ENCODE data around the gene MYO1D. TPM values are rescaled to one million over a fixed set of nuclear protein-coding genes. Genes with fewer than 3 reads are reported as not detected.

The MYO1D gene
- polyA plus RNA-seq, 3 donors = 30.5 to 33.4 (median 30.6) TPM

- DNase-seq (ENCODE audit: low read depth in 3 of 3, low spot score in 2 of 3) = no peak
Observed at GRCh38 chr17:32631341-32632096, 245.4 kb downstream of the MYO1D start.

DNA sequence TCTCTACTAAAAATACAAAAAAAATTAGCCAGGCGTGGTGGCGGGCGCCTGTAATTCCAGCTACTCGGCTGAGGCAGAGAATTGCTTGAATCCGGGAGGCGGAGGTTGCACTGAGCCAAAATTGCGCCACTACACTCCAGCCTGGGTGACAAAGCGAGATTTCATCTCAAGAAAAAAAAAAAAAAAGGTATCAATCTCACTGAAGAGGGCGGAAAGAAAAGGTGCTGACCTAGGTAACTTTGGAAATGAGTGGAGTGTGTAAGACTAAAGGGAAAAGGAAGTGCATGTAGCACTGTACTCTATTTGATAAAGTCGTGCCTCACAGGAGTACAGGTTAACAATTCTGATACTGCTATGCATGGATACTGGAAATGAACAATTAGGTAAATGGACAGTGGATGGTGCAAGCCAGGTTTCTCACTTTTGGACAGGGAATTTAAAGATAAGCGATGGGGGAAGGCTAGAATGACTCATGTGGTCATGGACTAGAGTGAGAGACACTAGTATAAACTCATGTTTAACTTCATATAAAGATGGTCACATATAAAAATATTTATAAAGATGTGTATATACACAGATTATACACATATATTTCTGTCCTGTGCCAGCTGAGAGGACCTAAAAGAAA is 247.2 kb downstream of the MYO1D start:
- DNase-seq (ENCODE audit: low read depth in 3 of 3, low spot score in 2 of 3) = no peak

DNA sequence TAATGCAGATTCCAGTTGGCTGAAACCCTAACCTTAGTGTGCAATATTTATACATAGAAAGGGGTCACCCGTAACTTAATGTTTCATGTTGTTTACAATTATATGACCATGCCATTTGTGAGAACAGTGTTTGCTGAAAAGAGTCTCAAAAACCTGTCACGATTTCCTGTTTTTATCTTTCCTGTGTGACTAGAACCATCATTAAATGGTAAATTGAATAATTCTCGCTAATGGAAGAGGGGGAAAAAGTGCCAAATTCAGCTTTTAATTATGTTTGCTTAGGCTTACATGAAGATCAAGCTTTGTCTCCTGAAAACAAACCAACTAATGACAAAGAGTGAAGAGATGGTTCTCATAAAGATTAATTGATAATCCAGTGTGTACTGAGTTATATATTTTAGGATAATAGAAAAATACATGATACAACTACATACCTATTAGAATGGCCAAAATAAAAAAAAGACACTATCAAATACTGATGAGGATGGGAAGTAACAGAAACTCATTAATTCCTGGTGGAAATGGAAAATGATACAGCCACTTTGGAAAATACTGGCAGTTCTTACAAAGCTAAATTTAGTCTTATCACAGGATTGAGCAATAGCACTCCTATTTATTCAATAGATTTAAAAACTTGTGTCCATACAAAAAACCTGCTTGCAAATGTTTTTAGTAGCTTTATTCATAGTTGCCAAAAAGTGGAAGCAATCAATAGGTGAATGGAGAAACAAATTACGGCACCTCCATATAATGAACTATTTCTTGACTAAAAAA is 248.5 kb downstream of the MYO1D start:
- DNase-seq (ENCODE audit: low read depth in 3 of 3, low spot score in 2 of 3) = no peak

- no peak for DNase-seq (ENCODE audit: low read depth in 3 of 3, low spot score in 2 of 3)
Observed at GRCh38 chr17:32627239-32627996, 249.5 kb downstream of the MYO1D start.

DNA sequence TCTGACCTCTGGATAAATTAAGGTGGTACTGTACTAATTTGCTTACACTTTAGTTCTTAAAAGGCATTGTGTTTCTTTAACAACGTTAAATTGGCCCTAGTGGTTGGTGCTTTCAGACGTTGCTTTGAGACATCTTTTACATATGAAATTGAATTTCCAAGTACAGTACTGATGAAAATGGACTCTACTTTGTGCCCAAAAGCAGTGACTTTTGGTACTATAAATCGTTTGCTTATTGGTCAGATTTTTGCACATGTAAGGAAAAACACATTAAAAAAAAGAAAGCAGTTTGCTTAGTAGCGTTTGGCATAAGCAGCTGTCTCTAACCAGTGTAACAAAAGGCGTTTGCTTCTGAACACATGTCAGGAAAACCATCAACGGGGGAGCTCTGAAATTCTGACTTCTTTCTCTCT is 250.5 kb downstream of the MYO1D start:
- DNase-seq (ENCODE audit: low read depth in 3 of 3, low spot score in 2 of 3) = no peak

GRCh38 chr17:32625971-32626370 is 251.0 kb downstream of the MYO1D start:
- no peak for DNase-seq (ENCODE audit: low read depth in 3 of 3, low spot score in 2 of 3)

- no peak for DNase-seq (ENCODE audit: low read depth in 3 of 3, low spot score in 2 of 3)
Observed at GRCh38 chr17:32623196-32623595, 253.7 kb downstream of the MYO1D start.

DNA sequence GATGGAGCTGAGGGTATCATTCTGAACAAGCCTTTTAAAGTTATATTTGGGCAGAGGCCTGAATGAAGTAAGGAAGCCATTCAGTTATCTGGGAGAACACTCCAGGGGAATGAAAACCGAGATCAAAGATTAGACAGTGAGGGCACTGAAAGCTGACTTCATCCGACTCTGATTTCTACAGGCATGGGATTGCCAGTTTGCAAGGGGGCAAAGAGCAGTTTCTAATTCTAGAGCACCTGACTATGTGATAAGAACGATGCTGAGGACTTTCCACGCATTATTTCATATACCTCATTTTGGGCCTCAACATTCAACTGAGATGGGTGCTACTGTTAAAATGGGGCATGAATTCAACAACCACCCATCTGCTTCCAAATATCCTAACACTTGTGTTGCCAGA is 254.4 kb downstream of the MYO1D start:
- DNase-seq (ENCODE audit: low read depth in 3 of 3, low spot score in 2 of 3) = no peak

DNA sequence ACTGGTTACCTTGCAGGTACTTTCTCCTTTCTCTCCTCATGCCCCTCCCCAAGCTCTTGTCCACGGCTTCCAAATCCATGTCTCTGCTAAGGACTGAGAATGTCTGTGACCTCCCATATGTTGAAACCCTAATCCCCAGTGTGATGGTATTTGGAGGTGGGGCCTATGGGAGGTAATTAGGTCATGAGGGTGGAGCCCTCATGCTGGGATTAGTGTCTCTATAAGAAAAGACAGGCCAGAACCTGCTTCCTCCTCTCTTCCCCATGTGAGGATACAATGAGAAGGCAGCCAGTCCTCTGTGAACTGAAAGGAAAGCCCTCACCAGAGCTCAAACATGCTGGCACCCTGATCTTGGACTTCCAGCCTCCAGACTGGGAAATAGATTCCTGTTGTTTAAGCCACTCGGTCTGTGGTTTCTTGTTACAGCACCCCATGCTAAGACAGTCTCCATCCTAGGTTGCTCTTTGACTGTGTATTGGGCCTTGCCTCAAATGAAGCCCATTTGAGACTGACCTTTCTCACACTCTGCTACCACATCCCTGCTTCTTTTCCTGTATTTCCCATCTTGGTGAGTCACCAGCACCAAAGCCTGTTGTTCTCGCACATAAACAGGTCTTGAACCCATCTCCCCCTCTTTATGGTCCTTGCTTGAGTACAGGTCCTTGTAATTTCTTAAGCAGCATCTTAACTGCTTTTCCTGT is 255.2 kb downstream of the MYO1D start:
- no peak for DNase-seq (ENCODE audit: low read depth in 3 of 3, low spot score in 2 of 3)

- no peak for DNase-seq (ENCODE audit: low read depth in 3 of 3, low spot score in 2 of 3)
Observed at GRCh38 chr17:32615326-32615725, 261.6 kb downstream of the MYO1D start.

- DNase-seq (ENCODE audit: low read depth in 3 of 3, low spot score in 2 of 3) = no peak
Observed at GRCh38 chr17:32610943-32611342, 266.0 kb downstream of the MYO1D start.

GRCh38 chr17:32609884-32610650 is 266.9 kb downstream of the MYO1D start:
- DNase-seq (ENCODE audit: low read depth in 3 of 3, low spot score in 2 of 3) = no peak

- no peak for DNase-seq (ENCODE audit: low read depth in 3 of 3, low spot score in 2 of 3)
Observed at GRCh38 chr17:32609085-32609484, 267.8 kb downstream of the MYO1D start.

DNA sequence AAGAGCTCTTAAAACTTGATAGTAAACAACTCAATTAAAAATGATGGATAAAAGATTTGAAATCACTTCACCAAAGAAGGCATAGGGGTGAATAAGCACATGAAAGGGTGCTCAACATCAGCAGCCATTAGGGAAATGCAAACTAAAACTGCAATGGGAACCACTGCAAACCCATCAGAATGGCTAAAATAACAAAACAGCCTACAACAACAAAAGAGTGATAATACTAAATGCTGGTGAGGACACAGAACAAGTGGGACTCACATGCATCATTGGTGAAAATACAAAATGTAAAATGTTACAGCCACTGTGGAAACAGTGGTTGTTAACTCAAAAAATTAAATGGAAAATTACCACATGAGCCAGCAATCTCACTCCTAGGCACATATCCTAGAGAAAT is 268.7 kb downstream of the MYO1D start:
- DNase-seq (ENCODE audit: low read depth in 3 of 3, low spot score in 2 of 3) = no peak

DNA sequence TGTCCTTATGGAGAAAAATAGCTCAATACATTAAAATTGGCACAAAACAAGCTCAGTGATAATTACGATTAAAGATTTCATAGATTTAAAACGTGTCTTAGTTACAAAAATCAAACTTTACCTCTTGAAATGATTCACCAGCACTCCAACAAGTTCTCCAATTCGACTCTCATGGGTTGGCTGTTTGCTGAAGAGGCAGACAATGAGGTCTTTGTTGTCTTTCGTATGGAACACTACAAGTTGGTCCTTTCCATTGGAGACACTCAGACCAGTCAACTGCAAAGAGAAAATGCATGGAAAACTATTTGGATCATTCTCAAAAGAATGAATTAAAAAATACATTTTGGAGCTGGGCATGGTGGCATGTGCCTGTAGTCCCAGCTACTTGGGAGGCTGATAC is 272.0 kb downstream of the MYO1D start:
- DNase-seq (ENCODE audit: low read depth in 3 of 3, low spot score in 2 of 3) = no peak

DNA sequence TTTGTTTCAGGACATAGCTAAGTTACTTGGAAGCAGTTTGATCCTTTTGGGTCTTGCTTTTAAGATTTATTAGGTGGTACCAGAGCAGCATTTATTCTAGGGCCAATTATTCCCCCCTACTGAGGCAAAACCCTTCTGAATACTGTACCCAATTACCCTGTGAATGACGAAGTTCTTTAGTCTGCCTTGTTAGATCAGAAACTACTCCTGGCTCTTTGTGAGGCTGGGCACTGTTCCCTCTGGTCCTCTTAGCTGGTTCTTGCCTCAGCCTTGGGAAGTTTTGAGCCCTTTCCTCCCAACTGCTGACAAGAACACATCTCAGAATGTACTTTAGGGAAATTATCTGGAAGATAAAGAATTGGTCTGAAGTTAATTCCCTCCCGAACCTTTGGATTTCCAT is 274.5 kb downstream of the MYO1D start:
- no peak for DNase-seq (ENCODE audit: low read depth in 3 of 3, low spot score in 2 of 3)

- DNase-seq (ENCODE audit: low read depth in 3 of 3, low spot score in 2 of 3) = no peak
Observed at GRCh38 chr17:32601866-32602265, 275.1 kb downstream of the MYO1D start.

GRCh38 chr17:32596628-32597027 is 280.3 kb downstream of the MYO1D start:
- no peak for DNase-seq (ENCODE audit: low read depth in 3 of 3, low spot score in 2 of 3)

DNA sequence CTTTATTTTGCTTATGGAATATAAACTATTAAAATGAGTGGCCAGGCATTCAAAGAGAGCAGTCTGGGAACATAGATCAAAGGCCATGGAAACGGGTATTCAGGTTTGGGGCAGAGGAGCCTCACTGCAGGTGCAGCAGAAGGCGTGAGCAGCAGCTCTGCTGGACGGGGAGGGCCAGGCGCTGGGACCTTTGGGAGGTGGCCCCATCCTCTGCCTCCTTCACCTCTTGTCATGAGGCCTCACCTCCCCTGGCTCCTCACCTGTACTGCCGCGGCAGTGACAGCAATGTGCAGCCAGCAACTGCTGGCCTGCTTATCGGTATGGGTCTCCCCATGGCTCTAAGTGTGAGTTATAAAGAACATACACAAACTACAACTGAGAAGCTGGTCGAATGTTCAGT is 280.7 kb downstream of the MYO1D start:
- DNase-seq (ENCODE audit: low read depth in 3 of 3, low spot score in 2 of 3) = no peak

DNA sequence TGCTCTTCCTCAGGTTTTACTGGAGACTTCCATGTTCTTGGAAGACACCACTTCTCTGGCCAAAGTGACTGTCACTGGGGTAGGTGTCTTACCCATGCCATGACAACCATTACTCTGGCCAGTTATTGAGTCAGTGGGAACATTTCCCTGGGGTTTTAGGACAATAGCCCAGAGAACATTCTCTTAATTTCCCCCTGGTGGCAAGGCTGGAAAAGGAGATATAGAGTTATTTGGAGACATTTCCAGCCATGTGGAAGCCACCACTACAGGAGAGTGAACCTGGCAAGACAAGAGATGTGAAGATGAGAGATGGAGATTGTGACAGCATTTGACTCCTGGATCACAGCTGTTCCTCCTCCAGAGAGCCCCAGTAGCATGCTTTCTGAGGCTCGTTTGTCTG is 283.9 kb downstream of the MYO1D start:
- no peak for DNase-seq (ENCODE audit: low read depth in 3 of 3, low spot score in 2 of 3)
